Ishikawa (cell line): ENCODE measurements around the gene MGA.

Experiments used
- CEBPB ChIP-seq: IDR thresholded peaks from 2 replicates; pipeline ENCODE4 v1.6.1; 2012
- CREB1 ChIP-seq: IDR thresholded peaks from 2 replicates; pipeline ENCODE4 v1.6.1; 2012; ENCODE audit warnings: low read depth
- EGR1 ChIP-seq: IDR thresholded peaks from 2 replicates; pipeline ENCODE4 v1.6.1; 2012
- EP300 ChIP-seq: IDR thresholded peaks from 2 replicates; pipeline ENCODE4 v1.6.1; 2012; ENCODE audit warnings: borderline replicate concordance
- FOXM1 ChIP-seq: IDR thresholded peaks from 2 replicates; pipeline ENCODE4 v1.6.1; 2012; ENCODE audit warnings: low read depth, borderline replicate concordance
- NFIC ChIP-seq: IDR thresholded peaks from 2 replicates; pipeline ENCODE4 v1.6.1; 2012
- RAD21 ChIP-seq: IDR thresholded peaks from 2 replicates; pipeline ENCODE4 v1.6.1; 2012; ENCODE audit warnings: low read depth
- TAF1 ChIP-seq: IDR thresholded peaks from 2 replicates; pipeline ENCODE4 v1.6.1; 2012; ENCODE audit warnings: low read depth, mild to moderate bottlenecking
- TCF12 ChIP-seq: IDR thresholded peaks from 2 replicates; pipeline ENCODE4 v1.6.1; 2012; ENCODE audit warnings: low read depth
- TEAD4 ChIP-seq: IDR thresholded peaks from 2 replicates; pipeline ENCODE4 v1.6.1; 2012
- YY1 ChIP-seq: IDR thresholded peaks from 2 replicates; pipeline ENCODE4 v1.6.1; 2012; ENCODE audit warnings: low read depth
- ZBTB7A ChIP-seq: IDR thresholded peaks from 2 replicates; pipeline ENCODE4 v1.6.1; 2012; ENCODE audit warnings: low read depth
- TF ChIP-seq, protein P1 (sequence below): IDR thresholded peaks from 2 replicates; pipeline ENCODE4 v1.6.1; 2012
- TF ChIP-seq, protein P2 (sequence below): IDR thresholded peaks from 2 replicates; pipeline ENCODE4 v1.6.1; 2012
- TF ChIP-seq, protein P3 (sequence below): IDR thresholded peaks from 2 replicates; pipeline ENCODE4 v1.6.1; 2012; ENCODE audit warnings: low read depth, mild to moderate bottlenecking

The MGA gene

DNA sequence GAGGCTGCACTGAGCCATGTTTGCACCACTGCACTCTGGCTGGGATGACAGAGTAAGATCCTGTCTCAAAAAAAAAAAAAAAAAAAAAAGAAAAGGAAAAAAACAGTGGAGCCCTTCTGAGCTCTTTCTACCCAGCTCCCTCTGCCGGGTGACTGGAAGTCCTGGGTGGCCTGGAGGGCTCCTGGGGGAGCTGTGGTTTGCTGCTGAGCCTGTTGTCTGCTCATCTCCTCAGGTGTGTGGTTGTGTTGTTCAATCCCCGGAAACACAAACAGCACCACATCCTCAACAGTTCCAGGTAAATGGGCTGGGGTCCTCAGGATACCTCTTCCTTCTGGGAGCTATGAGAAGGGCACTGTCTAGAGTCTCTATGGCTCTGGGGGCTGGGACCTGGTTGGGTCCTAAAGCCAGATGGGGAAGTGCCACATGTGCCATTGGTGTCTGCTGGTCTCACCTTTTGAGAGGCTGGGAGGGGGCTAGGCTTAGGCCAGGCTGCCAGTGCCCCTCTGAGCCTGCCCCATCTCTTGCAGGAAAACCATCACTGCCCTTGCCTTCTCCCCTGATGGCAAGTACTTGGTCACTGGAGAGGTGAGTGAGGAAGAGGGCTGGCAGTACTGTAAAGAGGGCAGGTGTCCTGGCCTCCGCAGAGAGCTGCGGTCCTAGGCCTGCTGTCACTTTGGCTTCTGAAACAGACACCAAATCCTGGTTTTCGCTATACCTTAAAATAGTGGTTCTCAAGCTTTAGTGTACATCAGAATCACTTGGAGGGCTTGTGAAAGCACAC lies 150.6 kb downstream of the MGA start:
- no peak for TF ChIP-seq EP300
- no peak for TF ChIP-seq NFIC
- no peak for TF ChIP-seq CEBPB
- TF ChIP-seq EGR1 = no peak
- no peak for TF ChIP-seq CREB1
- TF ChIP-seq TAF1 = no peak
- no peak for TF ChIP-seq YY1
- no peak for TF ChIP-seq ZBTB7A
- TF ChIP-seq, protein P1, sequence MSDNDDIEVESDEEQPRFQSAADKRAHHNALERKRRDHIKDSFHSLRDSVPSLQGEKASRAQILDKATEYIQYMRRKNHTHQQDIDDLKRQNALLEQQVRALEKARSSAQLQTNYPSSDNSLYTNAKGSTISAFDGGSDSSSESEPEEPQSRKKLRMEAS = no peak
- no peak for TF ChIP-seq TCF12
- no peak for TF ChIP-seq TEAD4
- TF ChIP-seq, protein P2, sequence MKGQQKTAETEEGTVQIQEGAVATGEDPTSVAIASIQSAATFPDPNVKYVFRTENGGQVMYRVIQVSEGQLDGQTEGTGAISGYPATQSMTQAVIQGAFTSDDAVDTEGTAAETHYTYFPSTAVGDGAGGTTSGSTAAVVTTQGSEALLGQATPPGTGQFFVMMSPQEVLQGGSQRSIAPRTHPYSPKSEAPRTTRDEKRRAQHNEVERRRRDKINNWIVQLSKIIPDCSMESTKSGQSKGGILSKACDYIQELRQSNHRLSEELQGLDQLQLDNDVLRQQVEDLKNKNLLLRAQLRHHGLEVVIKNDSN = no peak
- TF ChIP-seq RAD21 = no peak
- TF ChIP-seq, protein P3, sequence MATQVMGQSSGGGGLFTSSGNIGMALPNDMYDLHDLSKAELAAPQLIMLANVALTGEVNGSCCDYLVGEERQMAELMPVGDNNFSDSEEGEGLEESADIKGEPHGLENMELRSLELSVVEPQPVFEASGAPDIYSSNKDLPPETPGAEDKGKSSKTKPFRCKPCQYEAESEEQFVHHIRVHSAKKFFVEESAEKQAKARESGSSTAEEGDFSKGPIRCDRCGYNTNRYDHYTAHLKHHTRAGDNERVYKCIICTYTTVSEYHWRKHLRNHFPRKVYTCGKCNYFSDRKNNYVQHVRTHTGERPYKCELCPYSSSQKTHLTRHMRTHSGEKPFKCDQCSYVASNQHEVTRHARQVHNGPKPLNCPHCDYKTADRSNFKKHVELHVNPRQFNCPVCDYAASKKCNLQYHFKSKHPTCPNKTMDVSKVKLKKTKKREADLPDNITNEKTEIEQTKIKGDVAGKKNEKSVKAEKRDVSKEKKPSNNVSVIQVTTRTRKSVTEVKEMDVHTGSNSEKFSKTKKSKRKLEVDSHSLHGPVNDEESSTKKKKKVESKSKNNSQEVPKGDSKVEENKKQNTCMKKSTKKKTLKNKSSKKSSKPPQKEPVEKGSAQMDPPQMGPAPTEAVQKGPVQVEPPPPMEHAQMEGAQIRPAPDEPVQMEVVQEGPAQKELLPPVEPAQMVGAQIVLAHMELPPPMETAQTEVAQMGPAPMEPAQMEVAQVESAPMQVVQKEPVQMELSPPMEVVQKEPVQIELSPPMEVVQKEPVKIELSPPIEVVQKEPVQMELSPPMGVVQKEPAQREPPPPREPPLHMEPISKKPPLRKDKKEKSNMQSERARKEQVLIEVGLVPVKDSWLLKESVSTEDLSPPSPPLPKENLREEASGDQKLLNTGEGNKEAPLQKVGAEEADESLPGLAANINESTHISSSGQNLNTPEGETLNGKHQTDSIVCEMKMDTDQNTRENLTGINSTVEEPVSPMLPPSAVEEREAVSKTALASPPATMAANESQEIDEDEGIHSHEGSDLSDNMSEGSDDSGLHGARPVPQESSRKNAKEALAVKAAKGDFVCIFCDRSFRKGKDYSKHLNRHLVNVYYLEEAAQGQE = no peak
- no peak for TF ChIP-seq FOXM1

DNA sequence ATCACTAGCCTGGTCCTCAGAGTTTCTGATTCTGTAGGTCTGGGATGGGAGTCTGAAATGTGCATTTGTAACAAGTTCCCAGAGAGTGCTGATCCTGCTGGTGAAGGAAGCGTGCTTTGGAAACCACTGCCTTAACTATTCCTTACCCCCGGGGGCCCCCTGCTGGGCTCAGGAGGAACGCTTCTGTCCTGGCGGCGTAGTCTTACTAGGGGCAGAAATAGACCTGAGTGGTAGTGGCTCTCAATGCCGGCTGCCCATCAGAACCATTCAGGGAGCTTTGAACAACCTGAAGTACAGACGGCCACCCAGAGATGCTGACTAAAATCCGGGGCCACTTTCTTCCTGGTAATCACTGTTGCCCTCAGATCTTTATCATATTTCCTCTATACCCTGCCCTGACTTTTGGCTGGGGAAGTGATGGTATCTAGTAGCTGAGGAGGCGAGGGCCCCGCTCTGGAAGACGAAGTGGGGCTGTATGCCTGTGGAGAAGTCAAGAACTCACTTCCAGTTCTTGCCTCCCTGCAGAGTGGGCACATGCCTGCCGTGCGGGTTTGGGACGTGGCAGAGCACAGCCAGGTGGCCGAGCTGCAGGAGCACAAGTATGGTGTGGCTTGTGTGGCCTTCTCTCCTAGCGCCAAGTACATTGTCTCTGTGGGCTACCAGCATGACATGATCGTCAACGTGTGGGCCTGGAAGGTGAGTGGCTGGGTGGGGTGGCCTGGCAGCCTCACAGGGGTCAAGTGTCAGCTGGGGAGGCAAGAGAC lies 151.4 kb downstream of the MGA start:
- TF ChIP-seq, protein P1 = no peak
- peak; percentile 80 for TF ChIP-seq RAD21

DNA sequence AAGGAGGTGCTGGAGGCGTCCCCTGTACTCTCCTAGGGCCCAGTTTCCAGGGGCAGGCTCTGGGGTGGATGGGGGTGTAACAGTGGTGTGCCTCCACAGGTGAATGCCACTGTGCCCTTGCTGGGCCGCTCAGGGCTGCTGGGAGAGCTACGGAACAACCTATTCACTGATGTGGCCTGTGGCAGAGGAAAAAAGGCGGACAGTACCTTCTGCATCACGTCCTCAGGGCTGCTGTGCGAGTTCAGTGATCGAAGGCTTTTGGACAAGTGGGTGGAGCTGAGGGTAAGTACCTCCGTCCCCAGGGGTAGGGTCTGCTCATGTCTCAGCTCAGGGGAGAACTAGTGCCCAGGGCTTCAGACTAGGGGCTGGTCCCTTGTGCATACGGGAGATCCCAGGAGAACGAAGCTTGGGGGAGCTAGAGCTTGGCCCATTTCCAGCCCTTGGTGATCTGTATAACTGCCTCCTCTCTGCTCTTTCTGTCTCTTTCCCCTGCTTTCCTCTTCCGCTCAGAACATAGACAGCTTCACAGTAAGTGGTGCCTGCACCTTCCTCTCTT lies 152.7 kb downstream of the MGA start:
- TF ChIP-seq TEAD4 (no peak), TAF1 (no peak), TCF12 (no peak), YY1 (no peak), EGR1 (no peak), EP300 (no peak), RAD21 (no peak)
- TF ChIP-seq, protein P3 = no peak
- TF ChIP-seq, protein P2 = no peak
- TF ChIP-seq, protein P1 = no peak

DNA sequence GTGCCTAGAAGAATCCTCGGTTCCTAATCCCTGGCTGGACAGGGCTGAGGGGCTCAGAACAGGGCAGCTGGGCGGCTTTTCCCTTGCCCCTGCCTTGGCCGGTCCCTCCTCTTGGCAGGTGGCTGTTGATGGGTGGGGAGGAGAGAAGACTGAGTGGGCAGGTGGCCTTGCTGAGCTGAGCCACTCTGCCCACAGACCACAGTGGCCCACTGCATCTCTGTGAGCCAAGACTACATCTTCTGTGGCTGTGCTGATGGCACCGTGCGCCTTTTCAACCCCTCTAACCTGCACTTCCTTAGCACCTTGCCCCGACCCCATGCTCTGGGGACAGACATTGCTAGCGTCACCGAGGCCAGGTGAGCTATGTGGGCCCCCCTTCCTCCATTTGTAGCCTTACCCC lies 153.2 kb downstream of the MGA start:
- TF ChIP-seq FOXM1 = no peak
- TF ChIP-seq TEAD4 = no peak
- no peak for TF ChIP-seq EGR1
- no peak for TF ChIP-seq NFIC
- TF ChIP-seq, protein P2 = no peak
- TF ChIP-seq ZBTB7A = no peak
- TF ChIP-seq TCF12 = no peak
- TF ChIP-seq CEBPB = no peak
- TF ChIP-seq EP300 = no peak

DNA sequence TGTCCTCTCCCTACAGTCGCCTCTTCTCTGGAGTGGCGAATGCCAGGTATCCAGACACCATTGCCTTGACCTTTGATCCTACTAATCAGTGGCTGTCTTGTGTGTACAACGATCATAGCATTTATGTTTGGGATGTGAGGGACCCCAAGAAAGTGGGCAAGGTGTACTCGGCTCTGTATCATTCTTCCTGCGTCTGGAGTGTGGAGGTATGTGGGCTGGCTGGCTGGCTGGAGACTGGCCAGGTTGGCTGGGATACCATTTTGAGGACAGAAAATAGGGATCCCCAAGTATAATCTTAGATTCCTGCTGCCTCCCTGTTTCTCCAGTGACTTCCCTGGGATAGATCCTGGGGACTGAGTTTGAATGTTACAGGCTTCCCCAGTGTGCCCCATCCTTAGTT lies 154.3 kb downstream of the MGA start:
- no peak for TF ChIP-seq RAD21
- TF ChIP-seq FOXM1 = no peak
- TF ChIP-seq TAF1 = no peak
- no peak for TF ChIP-seq CREB1
- TF ChIP-seq TCF12 = no peak
- TF ChIP-seq EGR1 = no peak
- no peak for TF ChIP-seq ZBTB7A
- TF ChIP-seq CEBPB = no peak
- no peak for TF ChIP-seq YY1
- no peak for TF ChIP-seq TEAD4
- TF ChIP-seq EP300 = no peak
- TF ChIP-seq, protein P1 = no peak
- TF ChIP-seq, protein P2 = no peak
- TF ChIP-seq, protein P3 = no peak
- no peak for TF ChIP-seq NFIC
